GM12874 (cell line): ENCODE measurements around the gene BEGAIN.

Experiments
- CTCF ChIP-seq: IDR thresholded peaks from 2 replicates; pipeline ENCODE4 v1.5.1; 2011; ENCODE audit warnings: low read depth, mild to moderate bottlenecking, control low read depth, low read length, moderate library complexity; ENCODE audit not compliant: insufficient read depth

Gene BEGAIN

GRCh38 chr14:100582496-100583165, 4.6 kb downstream of the BEGAIN start:
- no peak for TF ChIP-seq CTCF

GRCh38 chr14:100581228-100582145, 5.7 kb downstream of the BEGAIN start:
- no peak for TF ChIP-seq CTCF

- no peak for TF ChIP-seq CTCF
Measured at GRCh38 chr14:100580316-100581227, 6.6 kb downstream of the BEGAIN start.

- TF ChIP-seq CTCF, result no peak
Measured at GRCh38 chr14:100578552-100578951, 8.7 kb downstream of the BEGAIN start.

GRCh38 chr14:100577986-100578431, 9.2 kb downstream of the BEGAIN start:
- TF ChIP-seq CTCF, result no peak

- no peak for TF ChIP-seq CTCF
Measured at GRCh38 chr14:100577321-100577985, 9.8 kb downstream of the BEGAIN start.
